Endothelial cell of umbilical vein (primary cell): Measurements from ENCODE around the gene RASD2.

Source experiments
- EZH2 ChIP-seq: IDR thresholded peaks from 2 replicates; pipeline ENCODE4 v1.6.1; 2012; ENCODE audit warnings: borderline replicate concordance, low read depth, mild to moderate bottlenecking, moderate library complexity, low read length, inconsistent platforms; ENCODE audit not compliant: severe bottlenecking
- GATA2 ChIP-seq: IDR thresholded peaks from 2 replicates; pipeline ENCODE4 v1.7.0; 2011; ENCODE audit warnings: low read depth, mild to moderate bottlenecking, moderate library complexity, mixed read lengths, low read length; ENCODE audit not compliant: insufficient read length, insufficient read depth
- MYC ChIP-seq: IDR thresholded peaks from one replicate; pipeline ENCODE4 v1.6.1; 2011; ENCODE audit warnings: mild to moderate bottlenecking, low read depth, low read length
- POLR2A ChIP-seq: IDR thresholded peaks from 2 replicates; pipeline ENCODE4 v1.6.1; 2012; ENCODE audit warnings: low read depth, mild to moderate bottlenecking, control low read depth, low read length
- POLR2AphosphoS5 ChIP-seq: IDR thresholded peaks from 2 replicates; pipeline ENCODE4 v1.6.1; 2012; ENCODE audit warnings: low read depth, mild to moderate bottlenecking, control low read depth, low read length, moderate library complexity; ENCODE audit not compliant: insufficient read depth
- TF ChIP-seq, protein P1 (sequence below), 2 donors: IDR thresholded peaks; 1 replicate in 1 of 2; 2 replicates in 1 of 2; pipeline ENCODE4 v1.5.1; 2011; ENCODE audit warnings: low read length in 2 of 2, mild to moderate bottlenecking in 2 of 2, moderate library complexity in 2 of 2, control low read depth in 1 of 2, inconsistent platforms in 1 of 2, low read depth in 1 of 2; ENCODE audit not compliant: insufficient read depth in 1 of 2; ENCODE audit errors: extremely low read depth in 1 of 2

- no peak for TF ChIP-seq GATA2
- TF ChIP-seq, protein P1, sequence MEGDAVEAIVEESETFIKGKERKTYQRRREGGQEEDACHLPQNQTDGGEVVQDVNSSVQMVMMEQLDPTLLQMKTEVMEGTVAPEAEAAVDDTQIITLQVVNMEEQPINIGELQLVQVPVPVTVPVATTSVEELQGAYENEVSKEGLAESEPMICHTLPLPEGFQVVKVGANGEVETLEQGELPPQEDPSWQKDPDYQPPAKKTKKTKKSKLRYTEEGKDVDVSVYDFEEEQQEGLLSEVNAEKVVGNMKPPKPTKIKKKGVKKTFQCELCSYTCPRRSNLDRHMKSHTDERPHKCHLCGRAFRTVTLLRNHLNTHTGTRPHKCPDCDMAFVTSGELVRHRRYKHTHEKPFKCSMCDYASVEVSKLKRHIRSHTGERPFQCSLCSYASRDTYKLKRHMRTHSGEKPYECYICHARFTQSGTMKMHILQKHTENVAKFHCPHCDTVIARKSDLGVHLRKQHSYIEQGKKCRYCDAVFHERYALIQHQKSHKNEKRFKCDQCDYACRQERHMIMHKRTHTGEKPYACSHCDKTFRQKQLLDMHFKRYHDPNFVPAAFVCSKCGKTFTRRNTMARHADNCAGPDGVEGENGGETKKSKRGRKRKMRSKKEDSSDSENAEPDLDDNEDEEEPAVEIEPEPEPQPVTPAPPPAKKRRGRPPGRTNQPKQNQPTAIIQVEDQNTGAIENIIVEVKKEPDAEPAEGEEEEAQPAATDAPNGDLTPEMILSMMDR (IDR thresholded peaks at IDR 0.05; ENCODE audit: extremely low read depth in 1 of 2, insufficient read depth in 1 of 2, low read depth in 1 of 2, low read length in 2 of 2): no peak
- no peak for TF ChIP-seq EZH2
- no peak for TF ChIP-seq POLR2A
- no peak for TF ChIP-seq POLR2AphosphoS5
- TF ChIP-seq MYC: no peak
Observed at GRCh38 chr22:35522225-35523149, 18.1 kb upstream of the RASD2 start.
